Measurements from ENCODE around the gene TIMP3.

DNA sequence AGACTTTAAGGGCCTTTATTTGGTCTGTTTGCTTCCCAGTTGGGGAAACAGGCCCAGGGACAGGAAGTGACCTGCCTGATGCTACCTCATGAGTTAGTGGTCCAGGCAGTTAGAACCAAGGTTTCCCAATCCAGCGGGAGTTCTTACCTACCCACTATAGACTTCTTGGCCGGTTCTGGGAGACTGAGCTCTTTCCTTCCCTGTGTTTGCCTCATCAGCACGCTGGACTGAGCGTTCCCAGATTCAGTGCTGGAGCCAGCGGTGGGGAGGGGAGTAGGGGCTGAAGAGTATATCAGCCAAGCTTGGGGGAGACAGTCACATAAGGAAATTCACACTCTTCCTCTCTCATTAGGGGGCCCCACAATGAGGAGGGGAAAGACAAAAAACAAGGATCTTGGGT lies 27.1 kb downstream of the TIMP3 start:
- TF ChIP-seq, protein P1, sequence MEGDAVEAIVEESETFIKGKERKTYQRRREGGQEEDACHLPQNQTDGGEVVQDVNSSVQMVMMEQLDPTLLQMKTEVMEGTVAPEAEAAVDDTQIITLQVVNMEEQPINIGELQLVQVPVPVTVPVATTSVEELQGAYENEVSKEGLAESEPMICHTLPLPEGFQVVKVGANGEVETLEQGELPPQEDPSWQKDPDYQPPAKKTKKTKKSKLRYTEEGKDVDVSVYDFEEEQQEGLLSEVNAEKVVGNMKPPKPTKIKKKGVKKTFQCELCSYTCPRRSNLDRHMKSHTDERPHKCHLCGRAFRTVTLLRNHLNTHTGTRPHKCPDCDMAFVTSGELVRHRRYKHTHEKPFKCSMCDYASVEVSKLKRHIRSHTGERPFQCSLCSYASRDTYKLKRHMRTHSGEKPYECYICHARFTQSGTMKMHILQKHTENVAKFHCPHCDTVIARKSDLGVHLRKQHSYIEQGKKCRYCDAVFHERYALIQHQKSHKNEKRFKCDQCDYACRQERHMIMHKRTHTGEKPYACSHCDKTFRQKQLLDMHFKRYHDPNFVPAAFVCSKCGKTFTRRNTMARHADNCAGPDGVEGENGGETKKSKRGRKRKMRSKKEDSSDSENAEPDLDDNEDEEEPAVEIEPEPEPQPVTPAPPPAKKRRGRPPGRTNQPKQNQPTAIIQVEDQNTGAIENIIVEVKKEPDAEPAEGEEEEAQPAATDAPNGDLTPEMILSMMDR (IDR thresholded peaks at IDR 0.05; ENCODE audit: poor library complexity): no peak
- TF ChIP-seq EZH2phosphoT487 (IDR thresholded peaks at IDR 0.05; ENCODE audit: low read depth, severe bottlenecking, unreplicated experiment): no peak
